KBM-7 (cell line): ENCODE results near the gene TEX55.
A peak's percentile ranks its signal among the peaks of the same experiment; 100 is the strongest.
"Not testable (repeated sequence)": the region's sequence is repeated elsewhere in the genome, so short reads cannot be mapped to it uniquely, and the experiment has no call there.

ENCODE experiments used
- DNase-seq: peaks from one replicate; pipeline ENCODE4 v3.0.0-alpha.2; 2015
- in situ Hi-C: fragments of 300-500 bp; cut with MboI; formaldehyde crosslinking; loops from 2 replicates; pipeline ENCODE4 v1.14.3; 2020; ENCODE audit warnings: low sequenced_read_pairs, low pct_unique_long_range_greater_than_20kb, mixed read lengths

The TEX55 gene

DNA sequence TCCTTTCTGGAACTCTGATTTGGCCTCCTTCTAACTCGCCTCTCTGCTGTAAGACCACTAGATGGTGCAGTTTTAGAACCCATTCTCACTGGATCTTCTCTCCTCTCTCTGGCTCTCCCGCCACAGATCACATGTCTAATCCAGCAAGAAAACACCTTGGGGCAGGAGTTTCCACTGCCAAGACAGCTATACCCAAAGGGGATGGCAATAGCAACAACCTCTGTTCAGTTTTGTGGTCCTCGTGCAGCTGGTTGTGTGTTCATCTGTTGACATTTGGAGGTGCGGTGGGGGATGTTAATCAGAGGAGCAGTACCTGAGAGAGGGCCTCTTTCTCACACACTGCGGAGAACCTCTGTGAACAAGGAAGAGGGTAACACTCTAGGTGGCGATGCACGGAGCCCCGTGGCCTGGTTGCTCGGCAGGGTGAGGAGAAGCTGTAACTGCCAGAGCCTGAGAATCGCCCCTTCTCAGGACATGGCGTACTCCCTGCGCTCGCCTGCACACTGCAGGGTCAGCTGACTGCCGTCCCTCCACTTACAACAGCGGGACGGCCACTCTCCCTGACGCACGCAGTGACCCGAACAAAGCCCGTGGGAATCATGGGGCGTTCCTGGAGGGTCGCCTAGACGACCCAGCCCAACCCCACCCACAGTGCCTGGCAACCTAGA, at the start of gene TEX55:
TSS of gene TEX55 (plus strand) at position 666 of the 668 bp plus-strand sequence. CDS start 25 bp downstream, outside the sequence.
- in situ Hi-C loops, result no loop called here

GRCh38 chr3:119098003-119098402, 48.0 kb upstream of the TEX55 start:
- DNase-seq, result no peak
- in situ Hi-C loops, result loop anchor here (25.0 kb wide), 1 partner anchor 211 kb away; no protein-coding TSS in a partner anchor

More for the DNA sequence above, at the start of gene TEX55:
- DNase-seq, result peak; percentile 43

- in situ Hi-C loops, result loop anchor here (25.0 kb wide), 1 partner anchor 211 kb away; no protein-coding TSS in a partner anchor
- DNase-seq, result peak; percentile 43
These were observed 47.2 kb upstream of the TEX55 start for GRCh38 chr3:119098619-119099222.

- no peak for DNase-seq
- in situ Hi-C loops, result loop anchor here (25.0 kb wide), 1 partner anchor 212 kb away; no protein-coding TSS in a partner anchor
These were observed 46.2 kb upstream of the TEX55 start for GRCh38 chr3:119099785-119100184.

DNA sequence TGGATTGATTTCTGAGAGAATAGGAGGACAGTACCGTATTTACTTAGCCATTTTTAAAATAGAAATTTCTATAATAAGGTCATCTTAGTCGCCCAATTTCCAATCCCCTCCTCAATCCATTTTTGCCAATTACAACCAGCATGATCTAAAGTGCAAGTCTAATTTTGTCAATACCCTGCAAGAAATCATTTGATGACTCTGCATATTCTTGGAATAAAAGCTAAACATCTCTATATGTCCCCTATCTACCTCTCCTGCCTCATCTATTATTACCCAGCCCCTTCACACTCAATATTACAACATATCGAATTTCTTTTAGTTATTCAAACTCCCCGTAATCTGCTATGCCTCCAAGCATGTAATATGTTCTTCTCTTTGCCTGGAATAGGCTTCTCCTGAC, 41.9 kb upstream of the TEX55 start:
- in situ Hi-C loops, result no loop called here

DNA sequence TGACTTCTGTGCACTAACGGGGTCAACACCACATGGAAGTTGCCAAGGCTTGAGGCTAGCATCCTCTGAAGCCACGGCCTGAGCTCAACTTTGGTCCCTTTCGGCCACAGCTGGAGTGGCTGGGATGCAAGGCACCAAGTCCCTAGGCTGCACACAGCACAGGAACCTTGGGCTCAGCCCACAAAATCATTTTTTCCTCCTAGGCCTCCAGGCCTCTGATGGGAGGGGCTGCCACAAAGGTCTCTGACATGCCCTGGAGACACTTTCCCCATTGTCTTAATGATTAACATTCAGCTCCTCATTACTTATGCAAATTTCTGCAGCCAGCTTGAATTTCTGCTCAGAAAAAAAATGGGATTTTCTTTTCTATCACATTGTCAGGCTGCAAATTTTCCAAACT, 27.6 kb upstream of the TEX55 start:
- DNase-seq, in situ Hi-C loops: not testable (repeated sequence)

More for the DNA sequence above, 41.9 kb upstream of the TEX55 start:
- no peak for DNase-seq

DNA sequence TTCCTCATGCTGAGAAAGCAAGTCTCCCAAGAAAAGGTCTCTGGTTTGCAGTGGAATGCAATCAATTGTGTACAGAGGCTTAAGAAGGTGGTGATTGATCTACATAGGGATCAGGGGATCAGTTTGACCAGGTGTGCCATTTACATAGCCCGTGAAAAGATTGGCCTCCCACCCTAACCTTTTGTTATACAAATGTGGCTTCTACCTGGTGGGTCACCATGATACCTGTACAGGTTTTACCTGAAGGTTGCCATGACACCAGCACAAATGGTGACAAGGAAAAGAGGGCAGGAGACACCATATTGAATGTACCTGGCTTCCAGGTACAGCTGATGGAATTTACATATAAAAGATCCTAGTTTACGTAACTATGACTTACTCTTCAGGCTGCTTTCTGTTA, 25.5 kb upstream of the TEX55 start:
- in situ Hi-C loops, result no loop called here
- DNase-seq, result no peak

GRCh38 chr3:119122350-119122749, 23.6 kb upstream of the TEX55 start:
- no peak for DNase-seq
- in situ Hi-C loops, result no loop called here

DNA sequence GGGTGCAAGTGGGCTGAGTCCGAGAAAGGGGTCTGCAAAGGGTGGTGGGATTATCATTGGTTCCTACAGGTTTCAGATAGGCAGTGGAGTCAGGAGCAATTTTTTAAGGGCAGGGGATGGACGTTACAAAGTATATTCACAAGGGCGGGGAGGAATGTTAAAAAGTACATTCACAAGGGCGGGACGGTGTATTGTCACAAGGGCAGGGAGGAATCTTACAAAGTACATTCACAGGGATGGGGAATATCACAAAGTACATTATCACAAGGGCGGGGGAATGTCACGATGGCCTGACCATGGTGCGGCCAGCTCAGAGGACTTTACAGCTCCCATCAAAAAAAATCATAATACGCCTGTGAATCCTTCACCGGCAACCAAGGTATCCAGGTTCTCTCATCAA, 20.6 kb upstream of the TEX55 start:
- in situ Hi-C loops, result no loop called here
- DNase-seq, result no peak

DNA sequence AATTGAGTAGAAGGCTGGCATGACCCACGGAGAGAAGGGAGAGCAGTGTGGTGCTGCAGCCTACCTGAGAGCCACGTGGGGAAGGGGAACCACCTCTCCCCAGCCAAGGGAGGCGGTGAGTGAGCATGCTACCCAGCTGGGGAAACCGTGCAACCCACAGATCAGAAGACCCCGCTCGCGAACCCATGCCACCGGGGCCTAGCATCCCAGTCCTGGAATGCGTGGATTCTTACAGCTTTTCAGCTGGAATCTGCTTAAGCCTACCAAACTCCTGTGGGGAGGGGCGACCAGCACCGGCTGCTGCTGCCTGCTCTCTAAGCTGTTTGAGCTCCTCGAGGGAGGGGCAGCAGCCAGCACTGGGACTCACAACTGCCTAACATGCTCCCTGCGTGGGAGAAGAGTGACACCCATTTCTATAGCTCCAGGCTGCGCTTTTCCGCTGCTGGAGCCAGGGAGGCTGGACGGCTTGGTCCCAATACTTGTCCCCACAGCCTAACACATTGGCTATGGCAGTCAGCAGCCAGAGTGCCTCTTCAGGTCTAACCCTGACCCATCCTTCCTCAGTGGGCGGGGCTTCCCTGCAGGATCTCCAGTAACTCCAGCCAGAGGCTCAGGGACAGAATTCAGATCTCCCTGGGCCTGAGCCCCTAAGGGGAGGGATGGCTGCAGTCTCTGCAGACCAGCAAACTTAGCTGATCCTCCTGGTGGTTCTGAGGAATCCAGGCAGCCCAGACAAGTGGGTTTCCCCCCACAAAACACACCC, 20.0 kb upstream of the TEX55 start:
- in situ Hi-C loops, result no loop called here

DNA sequence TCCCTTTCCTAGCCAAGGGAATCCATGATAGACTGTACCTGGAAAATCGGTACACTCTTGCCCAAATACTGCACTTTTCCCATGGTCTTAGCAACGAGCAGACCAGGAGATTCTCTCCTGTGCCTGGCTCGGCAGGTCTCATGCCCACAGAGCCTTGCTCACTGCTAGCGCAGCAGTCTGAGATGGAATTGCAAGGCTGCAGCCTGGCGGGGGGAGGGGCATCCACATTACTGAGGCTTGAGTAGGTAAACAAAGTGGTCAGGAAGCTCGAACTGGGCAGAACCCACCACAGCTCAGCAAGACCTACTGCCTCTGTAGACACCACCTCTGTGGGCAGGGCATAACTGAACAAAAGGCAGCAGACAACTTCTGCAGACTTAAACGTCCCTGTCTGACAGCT, 15.7 kb upstream of the TEX55 start:
- in situ Hi-C loops, DNase-seq: not testable (repeated sequence)

More for the DNA sequence above, 20.0 kb upstream of the TEX55 start:
- no peak for DNase-seq

GRCh38 chr3:119132291-119132690, 13.7 kb upstream of the TEX55 start:
- in situ Hi-C loops, DNase-seq: not testable (repeated sequence)

- DNase-seq, in situ Hi-C loops: not testable (repeated sequence)
These were observed 6.6 kb upstream of the TEX55 start for GRCh38 chr3:119139360-119139759.

GRCh38 chr3:119140466-119140865, 5.5 kb upstream of the TEX55 start:
- DNase-seq, result no peak
- in situ Hi-C loops, result no loop called here

GRCh38 chr3:119145128-119145499, 851 bp upstream of the TEX55 start:
- in situ Hi-C loops, result no loop called here
- no peak for DNase-seq

DNA sequence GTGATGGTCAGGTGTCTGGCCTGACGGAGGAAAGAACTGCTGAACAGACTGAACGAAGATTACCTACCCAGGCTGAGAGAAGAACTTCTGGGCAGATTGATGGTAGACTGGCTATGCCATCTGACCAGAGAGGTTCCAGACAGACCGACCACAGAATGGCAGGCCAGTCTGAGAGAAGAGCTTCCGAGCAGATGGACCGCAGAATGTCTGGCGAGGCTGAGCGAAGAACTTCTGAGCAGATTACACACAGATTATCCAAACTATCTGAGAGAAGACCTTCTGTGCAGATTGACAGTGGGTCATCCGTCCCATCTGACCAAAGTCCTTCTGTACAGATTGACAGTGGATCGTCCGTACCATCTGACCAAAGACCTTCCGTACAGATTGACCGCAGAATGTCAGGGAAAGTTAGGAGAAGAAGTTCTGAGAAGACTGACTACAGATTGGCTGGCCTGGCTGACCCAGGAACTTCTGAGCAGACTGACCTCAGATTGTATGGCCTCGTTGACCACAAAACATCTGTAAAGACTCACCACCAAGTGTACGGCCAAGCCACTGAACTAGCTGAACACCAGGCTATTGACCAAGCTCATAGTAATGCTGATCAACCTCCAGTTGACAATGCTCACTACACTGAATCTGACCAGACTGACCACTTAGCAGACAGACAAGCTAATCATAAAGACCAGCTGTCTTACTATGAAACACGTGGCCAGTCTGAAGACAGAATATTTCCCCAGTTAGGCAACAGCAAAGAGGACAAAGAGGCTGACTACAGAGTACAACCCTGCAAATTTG, 812 bp downstream of the TEX55 start:
- DNase-seq, result no peak
- in situ Hi-C loops, result no loop called here

GRCh38 chr3:119147494-119147893, 1.5 kb downstream of the TEX55 start:
- DNase-seq, result no peak
- in situ Hi-C loops, result no loop called here

DNA sequence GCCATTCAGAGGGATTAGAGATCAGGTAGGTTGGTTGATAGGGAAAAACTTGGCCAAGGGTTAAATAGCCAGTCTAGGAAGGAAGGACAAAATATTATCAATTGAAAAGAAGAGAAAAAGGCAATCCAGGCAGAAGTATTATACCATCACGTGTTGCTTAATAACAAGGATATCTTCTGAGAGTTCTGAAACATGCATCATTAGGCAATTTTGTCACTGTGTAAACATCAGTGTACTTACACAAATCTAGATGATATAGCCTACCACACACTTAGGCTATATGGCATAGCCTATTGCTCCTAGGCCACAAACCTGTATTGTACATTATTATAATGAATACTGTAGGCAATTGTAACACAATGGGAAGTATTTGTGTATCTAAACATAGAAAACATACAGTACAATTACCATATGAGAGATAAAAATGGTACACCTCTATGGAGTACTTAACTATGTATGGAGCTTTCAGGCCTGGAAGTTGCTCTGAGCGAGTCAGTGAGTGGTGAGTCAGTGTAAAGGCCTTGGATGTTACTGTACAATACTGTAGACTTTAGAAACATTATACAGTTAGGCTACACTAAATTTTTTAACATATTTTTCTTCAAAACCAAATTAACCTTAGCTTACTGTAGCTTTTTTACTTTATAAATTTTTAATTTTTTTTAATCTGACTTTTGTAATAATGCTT, 2.7 kb downstream of the TEX55 start:
- DNase-seq, result no peak
- in situ Hi-C loops, result no loop called here

DNA sequence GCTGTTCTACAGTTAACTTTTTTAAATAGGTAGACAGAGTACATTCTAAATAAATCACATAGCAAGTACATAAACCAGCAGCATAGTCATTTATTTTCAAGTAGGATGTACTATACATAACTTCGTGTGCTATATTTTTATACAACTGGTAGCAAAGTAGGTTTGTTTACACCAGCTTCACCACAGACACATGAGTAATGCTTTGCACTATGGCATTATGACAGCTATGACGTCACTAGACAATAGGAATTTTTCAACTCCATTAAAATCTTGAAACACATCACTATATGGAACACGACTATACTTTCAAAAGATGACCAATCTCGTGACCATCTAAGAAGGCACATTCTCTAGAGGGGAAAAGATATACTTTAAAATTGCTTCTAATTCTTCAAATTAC, 3.5 kb downstream of the TEX55 start:
- DNase-seq, result no peak
- in situ Hi-C loops, result no loop called here
